Hypothalamus (tissue), 51 donors: ENCODE measurements around the gene BIN1.
A peak's percentile ranks its signal among the peaks of the same experiment; 100 is the strongest.

Source experiments
- DNase-seq, 51 donors: peaks; one replicate each; lab custom pipeline; 2025; lab: John Stamatoyannopoulos, UW

BIN1 gene

DNA sequence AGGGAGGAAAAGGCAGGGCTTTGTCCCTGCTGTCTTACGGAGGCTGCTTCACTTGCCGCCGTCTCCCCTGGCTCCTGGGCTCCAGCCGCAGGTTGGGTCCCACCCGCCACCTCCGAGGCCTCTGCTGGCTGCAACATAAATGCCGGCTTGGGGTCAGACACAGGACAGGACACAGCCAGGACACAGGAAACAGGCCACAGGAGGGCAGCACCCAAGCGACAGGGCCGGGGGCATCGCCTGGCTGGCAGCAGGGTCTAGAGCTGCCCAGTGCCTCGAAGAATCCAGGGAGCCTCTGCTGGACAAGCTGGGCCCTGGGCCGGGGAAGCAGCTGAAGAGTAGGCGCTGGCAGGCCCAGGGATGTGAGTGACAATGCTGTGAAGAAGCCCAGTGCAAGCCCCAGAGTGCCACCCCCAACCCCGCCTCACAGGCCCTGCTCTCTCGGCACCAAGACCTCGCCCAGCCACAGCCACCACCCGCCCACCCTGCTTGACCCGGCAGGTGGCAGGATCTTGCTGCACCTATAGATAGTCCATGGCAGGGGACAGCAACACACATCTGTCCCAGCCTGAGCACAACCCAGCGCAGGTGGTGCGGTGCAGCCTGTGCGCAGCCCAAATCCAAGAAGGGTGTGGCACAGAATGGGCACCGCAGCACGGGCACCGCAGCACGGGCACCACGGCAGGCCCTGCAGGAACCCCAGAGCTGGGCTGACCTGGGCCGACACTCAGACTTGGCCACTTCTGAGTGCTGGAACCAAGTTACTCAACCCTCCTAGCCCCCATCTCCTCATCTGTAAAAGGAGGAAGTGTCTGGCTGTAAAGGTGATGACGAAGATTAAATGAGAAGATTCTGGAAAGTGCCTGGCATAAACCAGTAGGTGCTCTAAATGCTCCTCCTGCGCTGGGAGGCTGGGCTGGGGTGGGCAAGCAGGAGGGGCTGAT is 55.6 kb downstream of the BIN1 start:
- DNase-seq, result peak in 8 of 51 donors; percentile 32 to 64 (median 42)

DNA sequence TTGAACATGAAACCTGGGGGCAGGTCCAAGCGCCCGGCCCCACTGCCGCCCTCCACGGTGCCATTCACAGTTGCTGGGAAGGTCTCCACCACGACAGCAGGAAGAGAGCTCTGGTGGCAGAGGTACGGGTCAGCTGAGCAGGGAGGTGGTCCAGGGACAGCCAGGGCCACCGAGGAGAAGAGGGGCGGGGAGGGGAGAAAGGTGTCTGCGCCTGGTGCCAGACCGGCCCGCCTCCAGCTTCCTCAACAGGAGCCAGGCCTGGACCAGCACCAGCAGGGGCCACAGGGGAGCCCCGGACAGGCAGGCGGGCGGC is 56.2 kb downstream of the BIN1 start:
- DNase-seq, result no peak

DNA sequence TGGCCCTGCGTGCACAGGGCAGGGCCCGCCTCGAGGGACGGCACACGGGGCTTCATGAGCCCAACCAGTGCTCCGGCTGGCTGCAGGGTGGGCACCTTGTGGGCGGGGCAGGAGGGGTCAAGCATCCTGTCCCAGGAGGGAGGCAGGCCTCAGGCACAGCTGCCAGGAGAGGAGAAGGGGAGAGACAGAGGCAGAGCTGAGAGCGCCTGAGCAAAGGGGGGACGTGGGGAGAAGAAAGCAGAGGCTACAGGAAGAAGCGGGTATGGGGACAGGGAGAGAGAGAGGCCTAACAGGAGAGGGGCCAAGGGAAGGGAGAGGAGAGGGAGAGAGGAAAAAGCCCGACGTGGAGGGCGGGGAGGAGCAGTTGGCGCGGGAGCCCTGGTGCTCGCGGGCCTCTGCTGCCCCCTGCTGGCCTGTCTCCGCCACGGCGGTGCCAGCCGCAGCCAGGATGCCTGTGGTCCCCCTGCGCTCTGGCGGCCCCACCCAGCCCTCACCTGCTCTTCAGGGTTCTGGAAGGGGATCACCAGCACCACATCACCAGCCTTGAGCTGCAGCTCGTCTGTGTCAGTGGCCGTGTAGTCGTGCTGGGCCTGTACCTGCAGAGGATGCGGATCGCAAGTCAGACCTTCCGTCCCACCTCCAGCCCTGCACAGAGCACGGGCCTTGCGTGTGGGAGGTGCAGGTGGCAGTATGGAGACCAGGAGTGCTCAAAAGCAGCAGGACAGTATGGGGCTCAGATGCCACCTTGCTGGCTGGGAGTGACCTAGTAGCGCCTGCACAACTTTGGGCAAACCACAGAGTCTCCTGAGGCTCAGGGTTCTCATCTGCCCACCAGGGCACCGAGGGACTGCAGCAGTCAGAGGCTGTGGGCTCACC is 56.8 kb downstream of the BIN1 start:
- peak in 31 of 51 donors; percentile 11 to 85 (median 50) for DNase-seq

DNA sequence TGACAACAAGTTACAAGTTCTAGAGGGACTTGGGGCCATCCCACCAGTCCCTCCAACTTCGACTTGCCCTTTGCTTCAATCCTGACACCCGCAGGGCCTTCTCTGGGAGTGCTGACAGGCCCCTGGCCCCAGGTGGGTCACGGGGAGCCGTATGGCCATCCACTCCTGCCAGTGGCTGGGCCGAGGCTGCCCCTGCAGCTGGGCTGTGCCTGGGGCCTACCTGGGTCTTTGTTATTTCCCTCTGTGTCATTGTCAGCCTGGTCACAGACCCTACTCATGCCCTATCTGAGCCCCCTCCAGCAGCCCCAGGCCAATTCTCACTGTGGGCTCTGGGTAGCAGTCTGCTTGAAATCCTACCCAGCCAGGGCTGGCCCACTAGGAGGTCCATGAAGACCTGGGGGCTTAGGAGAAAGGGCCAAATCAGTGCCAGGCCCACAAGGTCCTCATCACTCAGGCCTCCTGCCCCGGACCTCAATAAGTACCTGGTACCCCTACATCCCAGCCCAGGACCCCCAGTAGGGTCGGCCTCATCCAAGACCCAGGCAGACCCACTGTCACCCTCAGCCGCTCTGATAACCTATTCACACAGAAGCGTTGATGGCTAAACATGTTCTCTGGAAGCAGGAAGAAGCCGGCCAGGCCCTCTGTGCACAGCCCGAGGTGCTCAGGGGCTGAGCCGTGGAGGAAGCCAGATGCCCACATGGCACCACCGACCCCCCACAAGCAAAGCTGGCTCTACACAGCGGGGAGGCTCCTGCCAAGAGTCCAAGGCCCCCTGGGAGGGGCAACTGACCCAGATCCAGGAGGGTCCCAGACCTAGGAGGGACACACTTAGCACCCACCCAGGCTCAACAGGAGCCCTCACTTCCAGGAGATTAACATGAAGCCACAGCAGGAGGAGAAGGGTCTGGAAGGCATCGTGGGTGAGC is 57.7 kb downstream of the BIN1 start:
- DNase-seq, result no peak

DNA sequence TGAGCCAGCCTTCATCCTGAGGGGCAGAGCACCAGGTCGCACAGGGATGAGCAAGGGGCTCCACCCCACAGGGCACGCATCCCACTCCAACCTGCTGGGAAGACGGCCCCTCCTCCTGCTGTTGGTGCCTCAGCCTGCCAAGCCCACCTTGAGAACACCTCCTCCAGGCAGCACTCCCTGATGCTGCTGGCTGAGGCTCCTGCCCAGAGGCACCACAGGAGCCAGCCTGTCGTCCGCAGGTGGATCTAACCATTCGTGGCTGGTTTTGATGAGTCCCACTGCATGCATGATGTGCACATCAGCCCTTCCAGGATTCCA is 58.4 kb downstream of the BIN1 start:
- DNase-seq, result no peak

DNA sequence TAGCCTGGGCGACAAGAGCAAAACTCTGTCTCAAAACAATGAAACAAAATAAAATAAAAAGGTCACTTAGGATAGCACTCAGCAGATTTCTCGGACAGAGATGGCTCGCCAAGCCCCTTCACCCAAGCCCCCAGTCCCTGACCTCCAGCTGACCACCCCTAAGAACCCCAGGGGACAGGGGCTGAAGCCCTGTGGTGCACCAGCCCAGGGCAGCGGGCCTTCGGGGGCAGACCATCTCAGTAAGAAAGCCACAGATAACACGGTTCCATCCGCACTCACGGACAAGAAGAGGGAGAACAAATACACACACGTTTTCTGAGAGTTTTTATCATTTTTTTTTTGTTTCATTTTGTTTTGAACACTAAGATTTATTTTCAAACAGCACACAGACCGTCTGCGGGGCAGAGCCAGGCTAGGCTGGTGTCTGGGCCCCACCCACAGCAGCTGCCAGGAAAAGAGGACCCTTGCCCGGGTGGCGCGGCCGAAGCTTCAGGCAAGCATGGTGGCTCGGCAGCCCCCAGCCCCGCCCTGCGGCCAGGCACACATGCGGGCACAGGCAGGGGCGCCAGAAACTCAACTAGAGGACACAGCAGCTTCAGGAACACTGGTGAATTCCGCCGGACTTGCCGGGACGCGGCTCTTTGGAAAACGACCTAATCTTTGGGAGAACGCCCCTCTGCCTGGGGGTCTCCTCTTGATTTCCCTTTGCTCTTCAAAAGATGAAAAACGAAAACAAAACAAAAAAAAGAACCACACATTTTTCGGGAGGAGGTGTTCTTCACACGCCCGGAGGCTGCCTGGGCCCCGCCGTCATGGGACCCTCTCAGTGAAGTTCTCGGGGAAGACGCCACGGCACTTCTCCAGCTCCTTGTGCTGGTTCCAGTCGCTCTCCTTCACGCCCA is 59.0 kb downstream of the BIN1 start:
- DNase-seq, result no peak

DNA sequence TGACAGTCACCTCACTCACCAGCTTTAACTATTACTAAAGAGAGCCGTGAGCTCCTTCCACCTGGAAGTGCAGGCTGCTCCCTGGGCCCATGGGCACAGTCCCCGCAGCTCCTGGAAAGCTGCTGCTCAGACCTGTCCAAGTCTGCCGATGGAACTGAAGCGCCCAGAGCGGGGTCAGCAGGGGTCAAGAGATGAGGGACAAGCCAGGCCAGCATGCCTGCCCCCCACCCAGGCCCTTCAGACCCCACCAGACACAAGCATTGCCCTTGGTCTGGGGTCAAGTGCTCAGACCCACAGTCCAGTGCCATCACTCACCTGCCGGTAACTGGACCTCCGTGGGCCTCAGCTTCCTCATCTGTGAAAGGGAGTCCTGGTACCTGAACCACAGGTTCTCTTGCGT is 59.9 kb downstream of the BIN1 start:
- no peak for DNase-seq

DNA sequence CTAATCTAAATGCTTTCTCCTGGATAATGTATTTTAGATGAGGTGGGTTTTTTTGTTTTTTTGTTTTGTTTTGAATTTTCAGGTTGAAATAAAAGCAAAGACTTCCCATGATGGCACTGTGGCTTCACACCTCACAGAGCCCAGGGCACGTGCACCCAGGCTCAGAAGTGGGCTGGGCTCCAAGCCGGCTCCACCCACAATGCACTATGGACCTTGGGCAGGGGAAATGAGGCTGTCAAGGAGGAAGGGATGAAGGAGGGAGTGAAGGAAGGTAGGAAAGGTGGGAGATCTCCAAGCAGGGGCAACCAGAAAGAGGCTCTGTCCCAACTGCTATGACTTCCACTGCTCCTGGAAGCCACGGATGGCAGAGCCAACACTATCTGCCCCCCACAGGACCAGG is 60.4 kb downstream of the BIN1 start:
- no peak for DNase-seq

DNA sequence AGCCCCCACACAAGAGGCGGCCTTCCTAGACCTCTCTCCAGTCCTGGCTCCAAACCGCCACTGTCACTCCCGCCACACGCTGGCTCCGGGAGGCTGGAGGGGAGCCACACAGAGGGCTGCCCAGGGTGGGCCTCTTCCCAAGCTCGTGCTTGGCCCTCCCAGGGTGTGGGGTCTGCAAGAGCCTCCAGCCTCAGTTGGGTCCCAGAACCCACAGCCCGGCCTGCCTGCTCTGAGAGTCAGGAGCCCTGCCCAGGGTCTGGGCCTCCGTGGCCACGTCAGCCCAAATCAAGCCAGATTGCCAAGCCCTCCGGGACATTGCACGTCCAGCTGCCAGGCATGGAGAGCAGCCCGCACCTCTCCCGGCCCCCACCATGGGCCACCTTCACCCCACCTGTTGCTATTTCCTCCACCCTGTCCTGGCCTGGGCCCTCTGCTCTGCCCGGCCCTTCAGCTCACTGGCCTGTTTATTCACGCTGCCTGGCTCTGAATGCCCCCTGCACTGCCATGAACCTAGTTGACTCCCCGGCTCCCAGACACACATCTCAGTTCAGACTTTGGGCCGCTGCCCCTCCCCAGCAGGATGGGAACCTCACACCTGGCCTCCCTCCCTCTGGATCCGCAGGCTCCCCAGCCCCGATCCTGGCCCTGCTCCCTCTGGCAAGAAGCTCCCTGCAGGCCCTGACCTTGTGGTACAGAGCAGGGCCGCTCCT is 61.0 kb downstream of the BIN1 start:
- no peak for DNase-seq

DNA sequence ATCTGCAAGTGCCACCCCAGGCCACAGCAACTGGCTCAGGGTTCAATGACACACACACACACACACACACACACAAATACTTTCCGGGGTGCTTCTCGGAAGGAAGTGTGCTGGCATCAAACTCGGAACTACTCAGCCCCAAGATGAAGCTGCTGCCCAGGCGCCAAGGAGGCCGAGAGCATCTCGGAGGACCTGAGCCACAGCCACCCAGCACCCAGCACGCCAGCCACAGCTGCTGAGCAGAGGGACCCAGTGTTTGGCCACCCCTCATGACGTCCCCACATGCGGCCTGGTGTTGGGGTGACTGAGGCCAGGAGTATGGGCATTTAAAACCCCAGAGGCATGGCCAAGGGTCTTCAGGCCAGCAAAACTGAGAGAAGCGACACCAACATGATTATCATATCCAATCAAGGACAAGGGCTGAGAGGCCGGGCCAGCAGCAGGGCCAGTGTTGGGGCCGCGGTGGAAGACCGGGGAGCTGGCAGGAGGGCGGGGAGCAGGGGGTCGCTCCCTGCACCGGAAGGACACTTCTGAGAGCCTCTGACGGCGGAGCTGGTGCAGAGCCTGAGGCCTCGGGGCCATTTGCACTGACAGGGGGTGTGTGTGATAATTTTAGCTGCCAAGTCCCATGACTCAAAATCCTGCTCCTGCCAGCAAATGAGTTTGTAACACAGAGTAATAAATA is 61.8 kb downstream of the BIN1 start:
- no peak for DNase-seq

DNA sequence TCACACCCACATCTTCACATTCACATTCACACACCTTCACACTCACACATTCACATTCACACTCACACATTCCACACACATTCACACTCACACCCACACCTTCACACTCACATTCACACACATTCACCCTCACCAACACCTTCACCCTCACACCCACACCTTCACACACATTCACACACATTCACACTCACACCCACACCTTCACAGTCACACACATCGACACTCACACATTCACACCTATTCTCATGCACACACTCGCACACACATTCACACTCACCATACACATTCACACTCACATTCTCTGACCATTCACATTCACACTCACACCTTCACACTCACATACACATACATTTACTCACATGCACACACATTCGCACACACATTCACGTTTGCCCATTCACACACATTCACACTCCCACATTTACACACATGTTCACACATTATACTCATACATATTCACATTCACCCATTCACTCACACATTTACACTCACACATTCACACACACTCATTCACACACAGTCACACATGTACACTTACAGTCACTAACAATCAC is 62.7 kb downstream of the BIN1 start:
- DNase-seq, result no peak

DNA sequence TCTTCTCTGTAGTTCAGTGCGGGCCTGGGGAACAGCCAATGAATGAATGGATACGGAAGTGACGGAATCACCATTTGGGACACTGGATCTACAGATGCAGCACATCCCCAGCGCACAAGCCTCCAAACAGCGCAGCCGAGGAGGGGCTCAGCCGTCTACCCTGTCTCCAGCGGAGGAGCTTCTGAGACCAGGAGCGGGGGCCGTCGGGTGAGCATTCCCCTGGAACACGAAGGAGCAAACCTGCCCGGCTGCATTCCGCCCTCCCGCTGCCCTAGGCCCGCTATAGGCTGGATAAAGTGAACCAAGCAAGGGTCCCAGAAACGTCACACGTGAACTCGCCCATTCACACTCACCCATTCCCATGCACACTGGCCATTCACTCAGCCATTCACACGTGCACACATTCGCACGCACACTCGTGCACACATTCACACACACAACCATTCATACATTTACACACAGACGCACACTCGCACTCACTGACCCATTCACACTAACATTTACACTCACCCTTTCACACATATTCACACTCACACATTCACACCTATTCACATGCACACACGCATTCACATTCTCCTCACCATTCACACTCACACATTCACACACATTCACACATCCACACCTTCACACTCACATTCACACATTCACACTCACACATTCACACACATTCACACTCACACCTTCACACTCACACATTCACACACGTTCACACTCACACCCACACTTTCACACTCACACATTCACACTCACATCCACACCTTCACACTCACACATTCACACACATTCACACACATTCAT is 63.4 kb downstream of the BIN1 start:
- no peak for DNase-seq

DNA sequence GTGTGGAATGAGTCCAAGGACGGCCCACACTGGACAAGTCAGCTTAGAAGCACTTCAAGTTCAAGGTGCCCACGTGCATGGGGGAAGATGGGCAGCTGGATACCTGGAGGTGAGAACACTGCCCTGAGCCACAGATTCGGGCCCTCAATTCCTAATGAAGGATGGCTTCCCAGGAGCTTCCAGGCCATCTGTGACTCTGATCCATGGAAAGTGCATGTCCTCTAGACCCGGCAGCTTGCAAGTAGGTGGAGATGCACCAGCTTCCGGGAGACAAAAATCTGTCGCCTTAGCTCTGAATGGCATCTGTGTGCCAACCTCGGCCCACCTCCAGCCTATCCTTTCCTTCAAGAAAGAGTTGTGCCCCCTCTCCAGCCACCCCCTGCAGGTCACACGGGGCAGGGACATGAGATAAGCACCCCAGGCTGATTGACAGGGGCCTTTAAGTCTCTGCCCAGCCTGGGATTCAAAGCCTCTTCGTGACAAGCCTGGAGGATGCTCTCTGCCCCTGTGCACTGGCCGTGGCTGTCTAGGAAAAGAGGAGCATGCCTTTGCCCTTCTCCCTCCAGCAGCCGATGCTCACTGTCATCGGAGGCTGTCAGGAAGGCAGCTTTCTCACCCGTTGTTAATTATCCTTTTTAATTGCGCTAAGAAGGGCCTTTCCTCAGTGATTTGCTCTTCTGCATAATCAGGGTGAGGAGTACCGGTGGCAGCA is 65.5 kb downstream of the BIN1 start:
- DNase-seq, result no peak

DNA sequence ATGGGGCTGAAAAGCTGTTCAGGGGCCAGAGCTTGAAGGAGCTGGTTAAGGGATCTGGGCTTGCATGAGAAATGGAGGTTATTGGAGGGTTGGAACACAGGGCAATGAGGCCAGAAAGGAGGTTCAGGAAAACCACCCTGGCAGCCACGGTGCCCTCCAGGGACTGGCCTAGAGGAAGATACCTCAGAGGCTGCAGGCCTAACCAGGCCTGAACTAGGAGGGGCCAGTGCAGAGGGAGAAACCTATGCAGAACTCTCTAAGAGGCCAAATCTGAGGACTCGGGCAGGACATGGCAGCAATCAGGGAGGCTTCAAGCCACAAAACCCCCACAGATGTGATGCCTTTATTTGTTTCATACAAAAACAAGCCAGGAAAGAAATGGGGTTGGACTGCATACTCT is 66.8 kb downstream of the BIN1 start:
- no peak for DNase-seq

DNA sequence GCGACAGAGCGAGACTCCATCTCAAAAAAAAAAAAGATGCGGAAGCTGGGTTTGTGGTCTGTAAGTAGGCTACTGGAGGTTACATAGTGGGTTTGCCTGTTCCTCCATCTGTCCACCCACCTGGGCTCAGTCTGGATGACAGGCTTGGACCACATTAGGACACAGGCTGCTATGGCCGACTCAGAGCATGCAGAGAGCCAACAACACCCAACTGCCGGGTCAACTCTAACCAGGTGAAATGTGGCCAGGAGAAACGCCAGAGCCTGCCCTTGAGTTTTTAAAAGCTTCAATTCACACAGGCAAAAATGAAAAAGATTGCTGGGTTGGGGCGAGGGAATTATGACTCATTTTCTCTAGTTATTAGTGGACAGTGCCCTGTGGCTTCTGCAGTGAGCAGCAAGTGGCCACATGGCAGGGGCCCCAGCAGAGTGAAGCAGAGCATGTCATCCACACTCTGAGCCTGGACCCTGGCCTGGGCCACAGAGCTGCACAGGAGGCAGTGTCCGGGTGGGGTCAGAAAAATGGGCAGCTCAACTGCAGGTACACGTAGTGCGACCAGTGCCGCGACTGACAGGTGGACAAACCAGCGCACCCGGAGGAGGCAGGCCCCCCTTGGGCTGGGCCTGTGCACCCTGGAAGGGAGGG is 67.4 kb downstream of the BIN1 start:
- no peak for DNase-seq

DNA sequence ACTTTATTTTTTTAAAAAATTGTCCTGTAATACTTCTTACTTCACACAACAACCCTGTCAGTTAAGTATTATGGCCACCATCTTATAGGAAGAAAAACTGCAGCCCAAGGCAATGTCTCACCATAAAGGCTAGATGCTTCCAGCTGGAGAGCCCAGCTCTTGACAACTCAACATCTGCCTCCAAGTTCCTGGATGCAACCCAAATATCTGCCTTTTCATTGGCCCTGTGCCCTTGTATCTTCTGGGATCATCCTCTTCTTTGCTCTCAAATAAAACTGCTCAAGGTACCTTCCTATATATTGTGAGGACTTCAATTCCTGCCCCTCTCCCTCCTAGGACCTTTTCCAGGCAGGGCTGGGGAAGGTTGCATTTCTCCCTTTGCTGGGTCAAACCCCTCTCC is 69.5 kb downstream of the BIN1 start:
- no peak for DNase-seq
